ENCODE measurements around the gene EML2. TPM values are rescaled to one million over a fixed set of nuclear protein-coding genes. Genes with fewer than 3 reads are reported as not detected.

Gene EML2
- total RNA-seq, 4 donors from 2014 or later = 17.5 to 60.2 (median 46.9) TPM

- H3K4me3 ChIP-seq = peak overlapping the region; percentile 20 to 56 (median 38)
Measured at GRCh38 chr19:45681391-45682015, 42.3 kb upstream of the EML2 start.

DNA sequence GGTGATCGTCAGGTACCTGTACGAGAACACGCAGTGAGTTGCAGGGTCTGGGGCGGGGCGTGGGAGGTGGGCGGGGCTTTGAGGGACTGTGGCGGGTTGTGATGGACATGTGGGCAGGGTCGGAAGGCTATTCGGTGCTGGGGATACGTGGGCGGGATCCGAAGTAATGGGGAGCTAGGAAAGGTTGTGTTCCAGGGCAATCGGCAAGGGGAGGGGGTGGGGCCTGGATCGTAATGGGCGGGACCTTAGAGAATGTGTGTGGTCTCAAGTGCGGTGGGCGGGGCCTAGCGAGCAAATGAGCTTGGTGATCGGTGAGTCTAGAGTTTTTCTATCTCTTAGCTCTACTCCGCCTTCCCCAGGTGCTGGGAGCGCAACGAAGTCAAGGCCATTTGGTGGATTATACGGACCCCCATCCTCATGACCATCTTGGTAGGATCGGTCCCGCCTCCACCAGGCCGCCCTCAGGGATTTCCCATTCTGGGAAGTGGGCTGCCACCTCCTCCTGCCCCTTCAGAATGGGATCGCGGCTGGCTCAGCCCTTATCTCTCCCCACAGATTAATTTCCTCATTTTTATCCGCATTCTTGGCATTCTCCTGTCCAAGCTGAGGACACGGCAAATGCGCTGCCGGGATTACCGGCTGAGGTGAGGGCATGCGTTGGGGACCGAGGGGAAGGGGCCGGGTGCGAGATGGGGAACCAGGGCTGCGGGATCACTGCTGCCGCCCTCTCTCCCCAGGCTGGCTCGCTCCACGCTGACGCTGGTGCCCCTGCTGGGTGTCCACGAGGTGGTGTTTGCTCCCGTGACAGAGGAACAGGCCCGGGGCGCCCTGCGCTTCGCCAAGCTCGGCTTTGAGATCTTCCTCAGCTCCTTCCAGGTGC, 38.4 kb upstream of the EML2 start:
- Histone ChIP-seq H3K4me3 (peak overlapping the region; percentile 26 to 55 (median 52)), H3K36me3 (no peaks in the 10 kb centered on the region), H3K27ac (peak overlapping the region in 2 of 4 donors; percentile 35 to 55), H3K9me3 (no peaks in the 10 kb centered on the region), H3K27me3 (no peaks in the 10 kb centered on the region), H3K4me1 (peaks cover 0 to 21% (median 8%) of the 10 kb centered on the region in 4 donors)
- TF ChIP-seq POLR2A (IDR thresholded peaks at IDR 0.05) (no peak), CTCF (IDR thresholded peaks at IDR 0.05) (no peak)
- DNase-seq = peak; percentile 95 to 97 (median 96)

More at GRCh38 chr19:45681391-45682015, 42.3 kb upstream of the EML2 start:
- Histone ChIP-seq H3K36me3 (peaks cover 0 to 12% (median 0%) of the 10 kb centered on the region in 3 donors), H3K4me1 (peaks cover 0 to 20% (median 8%) of the 10 kb centered on the region in 4 donors), H3K27ac (peak overlapping the region in 3 of 4 donors; percentile 55 to 78 (median 63)), H3K27me3 (no peaks in the 10 kb centered on the region), H3K9me3 (no peaks in the 10 kb centered on the region)
- peak; percentile 81 to 95 (median 93) for DNase-seq
- peak in 1 of 2 donors; percentile 36 for TF ChIP-seq POLR2A (IDR thresholded peaks at IDR 0.05)
- peak; percentile 95 to 99 (median 98) for TF ChIP-seq CTCF (IDR thresholded peaks at IDR 0.05)

DNA sequence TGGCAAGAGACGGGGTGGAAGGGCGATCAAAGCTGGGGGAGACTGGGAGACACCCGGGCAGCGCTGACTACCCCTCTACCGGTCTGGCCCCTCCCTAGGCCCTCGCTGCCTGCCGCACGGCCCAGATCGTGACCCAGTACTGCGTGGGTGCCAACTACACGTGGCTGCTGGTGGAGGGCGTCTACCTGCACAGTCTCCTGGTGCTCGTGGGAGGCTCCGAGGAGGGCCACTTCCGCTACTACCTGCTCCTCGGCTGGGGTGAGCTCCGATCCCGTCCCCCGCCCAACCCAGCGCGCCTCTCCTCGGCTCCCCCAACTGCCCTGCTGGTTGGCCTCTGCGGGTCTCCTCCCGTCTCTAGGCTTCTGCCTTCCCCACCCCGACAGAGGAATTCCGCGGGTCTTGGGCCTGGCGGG, 37.7 kb upstream of the EML2 start:
- Histone ChIP-seq H3K27me3 (no peaks in the 10 kb centered on the region), H3K9me3 (no peaks in the 10 kb centered on the region), H3K36me3 (no peaks in the 10 kb centered on the region), H3K27ac (peak overlapping the region in 2 of 4 donors; percentile 35 to 55), H3K4me1 (peaks cover 0 to 18% (median 8%) of the 10 kb centered on the region in 4 donors), H3K4me3 (peak overlapping the region; percentile 26 to 55 (median 52))
- TF ChIP-seq POLR2A (IDR thresholded peaks at IDR 0.05) (no peak), CTCF (IDR thresholded peaks at IDR 0.05) (no peak)
- DNase-seq = peak in 2 of 3 donors; percentile 51 to 71

DNA sequence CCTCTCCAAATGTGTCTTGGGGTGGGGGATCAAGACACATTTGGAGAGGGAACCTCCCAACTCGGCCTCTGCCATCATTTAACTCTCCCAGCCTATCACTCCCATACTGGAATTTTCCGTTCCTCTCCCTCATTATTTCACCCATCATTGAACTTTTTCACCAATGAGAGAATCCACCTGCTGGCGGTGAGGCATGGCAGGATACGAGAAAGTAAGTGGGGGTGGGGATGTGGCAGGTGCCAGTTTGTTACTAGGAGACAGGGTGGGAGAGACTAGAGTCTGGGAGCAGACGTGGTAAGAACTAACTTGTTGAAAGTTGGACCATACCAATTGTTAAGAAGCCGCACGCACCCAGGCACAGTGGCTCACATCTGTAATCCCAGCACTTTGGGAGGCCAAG, 35.7 kb upstream of the EML2 start:
- Histone ChIP-seq H3K27ac (no peak overlapping the region), H3K27me3 (peaks cover 0 to 12% of the 10 kb centered on the region in 2 donors), H3K36me3 (no peaks in the 10 kb centered on the region), H3K4me1 (peaks cover 0 to 27% (median 8%) of the 10 kb centered on the region in 4 donors), H3K9me3 (no peaks in the 10 kb centered on the region), H3K4me3 (no peak overlapping the region)
- TF ChIP-seq CTCF (IDR thresholded peaks at IDR 0.05) = no peak
- no peak for TF ChIP-seq POLR2A (IDR thresholded peaks at IDR 0.05)
- DNase-seq = no peak

GRCh38 chr19:45670670-45671453, 31.7 kb upstream of the EML2 start:
- H3K4me3 ChIP-seq = peak overlapping the region in 2 of 4 donors; percentile 42 to 49
- H3K36me3 ChIP-seq = no peaks in the 10 kb centered on the region
- TF ChIP-seq POLR2A (IDR thresholded peaks at IDR 0.05) = no peak
- no peak for TF ChIP-seq CTCF (IDR thresholded peaks at IDR 0.05)
- H3K4me1 ChIP-seq = peaks cover 0 to 34% (median 15%) of the 10 kb centered on the region in 4 donors
- peaks cover 0 to 21% of the 10 kb centered on the region in 2 donors for H3K27me3 ChIP-seq
- no peak overlapping the region for H3K27ac ChIP-seq
- no peaks in the 10 kb centered on the region for H3K9me3 ChIP-seq
- peak; percentile 67 to 92 (median 89) for DNase-seq
